Pancreas (tissue), 10 donors: Measurements from ENCODE around the gene IFITM5. TPM values are rescaled to one million over a fixed set of nuclear protein-coding genes. Genes with fewer than 3 reads are reported as not detected.

Source experiments
- ATAC-seq, 4 donors: fragments of 200-7000 bp; cut with Tn5 transposase; one replicate each; pipeline versions ENCODE4 v1.8.0 to v1.9.1; 2020; ENCODE audit warnings: mild to moderate bottlenecking in 4 of 4, moderate library complexity in 4 of 4
- DNase-seq, 6 donors: peaks; one replicate each; pipeline ENCODE4 v3.0.0-alpha.2; 2020
- FAIRE-seq: peaks from 2 replicates; lab custom pipeline; 2012; peaks lifted over from hg19 to GRCh38; lab: Jason Lieb, UNC
- H3K27ac ChIP-seq, 4 donors: fragments of 200-600 bp; sonication (generic); 1 replicate in 3 of 4; 2 replicates in 1 of 4; pipeline versions ENCODE4 v1.5.0 to v1.8.0; 2020
- H3K27me3 ChIP-seq, 4 donors: fragments of 200-600 bp; one replicate each; pipeline ENCODE4 v1.8.0; 2021
- H3K36me3 ChIP-seq, 3 donors: fragments of 200-600 bp; sonication (generic) in 1 of 3; one replicate each; pipeline versions ENCODE4 v1.5.0 to v1.8.0; 2020 to 2021
- H3K4me1 ChIP-seq, 3 donors: fragments of 200-600 bp; one replicate each; pipeline ENCODE4 v1.8.0; 2021
- H3K4me3 ChIP-seq, 4 donors: fragments of 200-600 bp; sonication (generic) in 2 of 4; one replicate each; pipeline versions ENCODE4 v1.5.0 to v1.8.0; 2020 to 2021
- H3K9me3 ChIP-seq, 4 donors: fragments of 200-600 bp; one replicate each; pipeline ENCODE4 v1.8.0; 2021
- CTCF ChIP-seq, 4 donors: fragments of 200-600 bp; sonication (generic) in 3 of 4; IDR thresholded peaks; one replicate each; pipeline versions ENCODE4 v1.5.0 to v1.8.0; 2021; ENCODE audit warnings: antibody characterized with exemption in 4 of 4
- WGBS, 2 donors: extraction: QIAGEN DNeasy Blood & Tissue Kit; methylation state at CpG; one replicate each; pipeline ENCODE4 v1.1.7; 2013; 5-methylcytosine and 5-hydroxymethylcytosine counted together
- intact Hi-C, 3 donors: fragments of 100-400 bp; cut with DNase I; formaldehyde crosslinking; loops; one replicate each; pipeline versions ENCODE4 v1.11.1 to v1.14.2; 2022
- polyA plus RNA-seq, 2 donors: library from polyadenylated mRNA; stranded (reverse); fragments of 200-250 nt; gene quantifications; one replicate each; pipeline ENCODE4 v1.2.3, GENCODE V29; 2013
- total RNA-seq, 6 donors: library from RNA; stranded (reverse); fragmentation: NEBNext Ultra II Directional in 4 of 6; extraction: Animal tissue kit (Norgen Biotek cat#: 25700) in 4 of 6; gene quantifications; one replicate each; pipeline versions ENCODE4 v1.2.1 to v1.2.4, GENCODE V29; 2021 to 2023
- donor health status: healthy with polysubstance abuse.
- donor health status: DM: no; HTN: no; CAD: no; lungs with moderate emphysema.
- donor health status: DM: no; HTN: no; CAD: no.
- donor health status: control.
- donor health status: control.
- donor health status: Bipolar disorder and iron deficiency.
- donor health status: DM: yes; HTN: yes; CAD: no.
- donor health status: DM: no; HTN: no; CAD: no.
- donor health status: DM: no; HTN: no; CAD: no.
- donor health status: DM: yes; HTN: yes; CAD: no.

The IFITM5 gene
- total and polyA plus RNA-seq, 8 donors, result 0.56 to 1.2 TPM; not detected in 6

GRCh38 chr11:282171-282570 lies 17.2 kb downstream of the IFITM5 start:
- no peak for TF ChIP-seq CTCF (IDR thresholded peaks at IDR 0.05)
- H3K27ac ChIP-seq, result no peak overlapping the region
- H3K4me1 ChIP-seq, result peaks cover 0 to 20% (median 0%) of the 10 kb centered on the region in 3 donors
- H3K9me3 ChIP-seq, result no peaks in the 10 kb centered on the region
- no peak for FAIRE-seq
- WGBS, 2 donors, result 62 to 71% methylated on average over 4 of the region's 4 CpGs
- peak in 3 of 6 donors; percentile 7 to 44 (median 30) for DNase-seq
- no peak overlapping the region for H3K4me3 ChIP-seq
- peaks cover 0 to 32% (median 14%) of the 10 kb centered on the region in 4 donors for H3K27me3 ChIP-seq
- intact Hi-C loops, result no loop called here
- ATAC-seq, result no peak
- no peaks in the 10 kb centered on the region for H3K36me3 ChIP-seq

- no peak for TF ChIP-seq CTCF (IDR thresholded peaks at IDR 0.05)
- DNase-seq (peak in 2 of 6 donors; percentile 7 to 56), FAIRE-seq (no peak), ATAC-seq (no peak)
- intact Hi-C loops, result no loop called here
- Histone ChIP-seq H3K36me3 (no peaks in the 10 kb centered on the region), H3K4me3 (peak overlapping the region in 1 of 4 donors; percentile 41), H3K27ac (no peak overlapping the region), H3K27me3 (peaks cover 0 to 32% (median 14%) of the 10 kb centered on the region in 4 donors), H3K9me3 (no peaks in the 10 kb centered on the region), H3K4me1 (peaks cover 0 to 20% (median 0%) of the 10 kb centered on the region in 3 donors)
- WGBS, 2 donors, result 27 to 30% methylated on average over 24 to 26 of the region's 26 CpGs
Measured at GRCh38 chr11:281486-282161, 17.7 kb downstream of the IFITM5 start.

GRCh38 chr11:280706-281485 lies 18.4 kb downstream of the IFITM5 start:
- Histone ChIP-seq H3K4me1 (peaks cover 0 to 20% (median 0%) of the 10 kb centered on the region in 3 donors), H3K36me3 (no peaks in the 10 kb centered on the region), H3K27me3 (peaks cover 0 to 32% (median 14%) of the 10 kb centered on the region in 4 donors), H3K9me3 (no peaks in the 10 kb centered on the region), H3K27ac (no peak overlapping the region), H3K4me3 (peak overlapping the region in 1 of 4 donors; percentile 41)
- FAIRE-seq (no peak), DNase-seq (peak in 3 of 6 donors; percentile 9 to 79 (median 23)), ATAC-seq (peak in 3 of 4 donors; percentile 2 to 6 (median 4))
- intact Hi-C loops, result no loop called here
- WGBS, 2 donors, result 10 to 11% methylated on average over 65 to 79 of the region's 79 CpGs
- TF ChIP-seq CTCF (IDR thresholded peaks at IDR 0.05), result no peak

- Histone ChIP-seq H3K27me3 (peaks cover 0 to 32% (median 14%) of the 10 kb centered on the region in 4 donors), H3K27ac (no peak overlapping the region), H3K36me3 (no peaks in the 10 kb centered on the region), H3K9me3 (no peaks in the 10 kb centered on the region), H3K4me3 (peak overlapping the region in 3 of 4 donors; percentile 10 to 41 (median 20)), H3K4me1 (peaks cover 0 to 20% (median 0%) of the 10 kb centered on the region in 3 donors)
- DNase-seq (peak; percentile 54 to 92 (median 78)), ATAC-seq (peak; percentile 75 to 89 (median 82)), FAIRE-seq (no peak)
- TF ChIP-seq CTCF (IDR thresholded peaks at IDR 0.05), result no peak
- intact Hi-C loops, result no loop called here
- 1 to 3% methylated on average over 58 to 85 of the region's 85 CpGs for WGBS, 2 donors
Measured at GRCh38 chr11:279966-280705, 19.2 kb downstream of the IFITM5 start.
